Tibial nerve (tissue), 4 donors: ENCODE results near the gene NEK4. TPM values are rescaled to one million over a fixed set of nuclear protein-coding genes. Genes with fewer than 3 reads are reported as not detected.

ENCODE experiments used
- DNase-seq, 2 donors: peaks; one replicate each; pipeline ENCODE4 v3.0.0-alpha.2; 2019; ENCODE audit warnings: low spot score in 2 of 2
- H3K27ac ChIP-seq, 4 donors: fragments of 200-600 bp; sonication (generic) in 3 of 4; one replicate each; pipeline ENCODE4 v1.5.1; 2017 to 2019; ENCODE audit warnings: mild to moderate bottlenecking in 1 of 4
- H3K27me3 ChIP-seq, 2 donors: fragments of 200-600 bp; sonication (generic) in 1 of 2; one replicate each; pipeline versions ENCODE4 v1.5.1 to v1.6.0; 2017 to 2019
- H3K36me3 ChIP-seq, 3 donors: fragments of 200-600 bp; sonication (generic); one replicate each; pipeline ENCODE4 v1.5.1; 2018 to 2019
- H3K4me1 ChIP-seq, 4 donors: fragments of 200-600 bp; sonication (generic) in 3 of 4; one replicate each; pipeline ENCODE4 v1.5.1; 2017 to 2019
- H3K4me3 ChIP-seq, 4 donors: fragments of 200-600 bp; sonication (generic) in 3 of 4; one replicate each; pipeline ENCODE4 v1.5.1; 2017 to 2019; ENCODE audit warnings: mild to moderate bottlenecking in 1 of 4, moderate library complexity in 1 of 4
- H3K9me3 ChIP-seq, 4 donors: fragments of 200-600 bp; sonication (generic) in 3 of 4; one replicate each; pipeline ENCODE4 v1.5.1; 2017 to 2019
- EP300 ChIP-seq, 2 donors: sonication (generic); formaldehyde crosslinking; IDR thresholded peaks; one replicate each; pipeline ENCODE4 v1.6.1; 2017; ENCODE audit warnings: antibody characterized with exemption in 2 of 2, mild to moderate bottlenecking in 1 of 2
- POLR2A ChIP-seq, 2 donors: fragments of 450-650 bp; IDR thresholded peaks; one replicate each; pipeline ENCODE4 v1.6.1; 2017; ENCODE audit warnings: antibody characterized with exemption in 2 of 2, mild to moderate bottlenecking in 2 of 2, moderate library complexity in 2 of 2
- WGBS, 2 donors: methylation state at CpG; one replicate each; pipeline ENCODE4 v1.1.5; 2018; 5-methylcytosine and 5-hydroxymethylcytosine counted together
- total RNA-seq, 4 donors: library from RNA; depleted of rRNA; stranded (reverse); fragments of >200 nt; gene quantifications; one replicate each; pipeline ENCODE4 v1.1.0, GENCODE V29; 2016
- TF ChIP-seq, protein P1 (sequence below), 5 experiments: fragments of 200-600 bp in 3 of 5; fragments of 450-650 bp in 2 of 5; sonication (generic) in 3 of 5; IDR thresholded peaks; one replicate each; pipeline ENCODE4 v1.5.1; 2016 to 2019; ENCODE audit warnings: antibody characterized with exemption in 5 of 5, mild to moderate bottlenecking in 3 of 5, moderate library complexity in 2 of 5

Gene NEK4
- total RNA-seq, 4 donors from 2014 or later = 19.2 to 26.7 (median 20.5) TPM

DNA sequence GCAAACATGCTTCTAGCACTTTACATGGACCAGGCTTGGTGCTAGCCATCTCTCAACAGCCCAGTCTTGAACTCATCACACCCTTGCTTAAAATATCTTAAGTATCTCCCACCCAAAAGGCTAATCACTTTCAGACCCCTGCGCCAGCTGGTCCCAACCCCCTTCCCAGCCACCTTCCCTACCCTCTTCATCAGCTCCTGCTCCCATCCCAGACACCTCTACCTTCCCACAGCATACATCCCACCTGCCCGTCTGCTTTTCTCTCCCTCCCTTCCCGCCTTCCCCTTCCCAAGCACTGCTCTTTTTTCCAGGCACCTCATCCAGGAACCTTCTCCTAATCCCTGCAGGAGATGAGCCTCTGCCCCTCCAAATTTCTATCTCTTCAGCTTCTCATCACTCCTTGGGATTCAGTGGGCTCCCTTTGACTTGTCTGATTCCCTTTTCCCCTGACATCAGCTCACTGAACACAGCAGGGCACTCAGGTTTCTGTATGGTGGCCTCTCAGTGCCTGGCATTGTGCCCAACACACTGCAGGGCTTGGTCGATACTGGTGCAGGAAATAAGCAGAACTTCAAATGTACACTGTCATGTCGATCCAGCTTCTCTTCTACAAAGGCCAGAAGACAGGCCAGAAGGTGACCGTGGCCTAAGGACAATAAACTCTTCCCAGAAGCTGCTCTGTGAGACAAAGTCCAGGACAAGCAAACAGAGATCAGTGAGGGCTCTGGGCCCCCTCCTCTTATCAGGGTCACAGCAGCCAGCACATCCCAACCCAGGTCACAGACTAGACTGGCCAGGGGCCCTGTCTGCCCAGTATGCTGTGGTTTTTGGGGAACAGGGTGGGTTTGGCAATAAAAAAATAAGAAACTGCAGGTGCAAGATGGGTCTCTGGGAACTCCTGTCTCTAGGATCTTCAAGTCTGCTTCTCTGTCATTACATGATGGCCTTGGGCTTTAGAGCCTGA is 4.4 kb upstream of the NEK4 start:
- H3K36me3 ChIP-seq = no peaks in the 10 kb centered on the region
- no peak overlapping the region for H3K27ac ChIP-seq
- H3K9me3 ChIP-seq = no peaks in the 10 kb centered on the region
- peaks cover 0 to 8% (median 2%) of the 10 kb centered on the region in 4 donors for H3K4me1 ChIP-seq
- no peak for TF ChIP-seq EP300 (IDR thresholded peaks at IDR 0.05)
- TF ChIP-seq POLR2A (IDR thresholded peaks at IDR 0.05) = no peak
- TF ChIP-seq, protein P1, sequence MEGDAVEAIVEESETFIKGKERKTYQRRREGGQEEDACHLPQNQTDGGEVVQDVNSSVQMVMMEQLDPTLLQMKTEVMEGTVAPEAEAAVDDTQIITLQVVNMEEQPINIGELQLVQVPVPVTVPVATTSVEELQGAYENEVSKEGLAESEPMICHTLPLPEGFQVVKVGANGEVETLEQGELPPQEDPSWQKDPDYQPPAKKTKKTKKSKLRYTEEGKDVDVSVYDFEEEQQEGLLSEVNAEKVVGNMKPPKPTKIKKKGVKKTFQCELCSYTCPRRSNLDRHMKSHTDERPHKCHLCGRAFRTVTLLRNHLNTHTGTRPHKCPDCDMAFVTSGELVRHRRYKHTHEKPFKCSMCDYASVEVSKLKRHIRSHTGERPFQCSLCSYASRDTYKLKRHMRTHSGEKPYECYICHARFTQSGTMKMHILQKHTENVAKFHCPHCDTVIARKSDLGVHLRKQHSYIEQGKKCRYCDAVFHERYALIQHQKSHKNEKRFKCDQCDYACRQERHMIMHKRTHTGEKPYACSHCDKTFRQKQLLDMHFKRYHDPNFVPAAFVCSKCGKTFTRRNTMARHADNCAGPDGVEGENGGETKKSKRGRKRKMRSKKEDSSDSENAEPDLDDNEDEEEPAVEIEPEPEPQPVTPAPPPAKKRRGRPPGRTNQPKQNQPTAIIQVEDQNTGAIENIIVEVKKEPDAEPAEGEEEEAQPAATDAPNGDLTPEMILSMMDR (IDR thresholded peaks at IDR 0.05) = no peak
- no peak overlapping the region for H3K4me3 ChIP-seq
- no peaks in the 10 kb centered on the region for H3K27me3 ChIP-seq
- peak; percentile 13 to 23 for DNase-seq
- WGBS, 2 donors = 47 to 52% methylated on average over 6 of the region's 6 CpGs

DNA sequence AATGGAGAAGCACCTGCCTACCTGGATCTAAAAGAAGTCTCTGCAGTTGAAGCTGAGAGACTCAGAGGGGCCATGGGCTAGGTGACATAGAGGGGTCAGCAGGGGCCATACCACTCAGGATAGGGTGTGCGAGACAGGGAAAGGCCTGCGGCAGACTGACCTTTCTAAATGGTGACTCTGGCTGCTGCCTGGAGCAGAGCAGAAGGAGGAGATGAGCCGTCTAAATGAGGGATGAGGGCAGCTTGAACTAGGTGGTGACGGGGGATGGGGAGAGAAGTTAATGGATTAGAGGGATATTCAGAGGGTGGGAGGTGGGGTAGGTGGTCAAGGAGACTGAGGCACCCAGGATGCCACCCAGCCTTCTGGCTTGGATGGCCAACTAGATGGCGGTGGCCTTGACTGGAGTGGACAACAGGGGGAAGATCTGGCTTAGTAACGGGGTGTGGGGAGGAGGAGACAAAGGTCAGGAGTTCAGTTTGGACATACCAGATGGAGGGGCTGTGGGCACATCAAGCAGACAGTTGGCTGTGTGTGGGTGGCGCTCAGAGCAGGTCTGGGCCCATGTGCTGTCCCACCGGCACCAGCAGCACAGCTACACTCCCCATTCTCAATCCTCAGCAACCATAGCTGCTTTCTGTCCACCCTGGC is 3.5 kb upstream of the NEK4 start:
- Histone ChIP-seq H3K4me3 (no peak overlapping the region), H3K27ac (no peak overlapping the region), H3K9me3 (no peaks in the 10 kb centered on the region), H3K27me3 (no peaks in the 10 kb centered on the region), H3K4me1 (peaks cover 0 to 18% (median 9%) of the 10 kb centered on the region in 4 donors), H3K36me3 (no peaks in the 10 kb centered on the region)
- TF ChIP-seq, protein P1 (IDR thresholded peaks at IDR 0.05) = no peak
- no peak for TF ChIP-seq POLR2A (IDR thresholded peaks at IDR 0.05)
- TF ChIP-seq EP300 (IDR thresholded peaks at IDR 0.05) = no peak
- WGBS, 2 donors = 75 to 85% methylated on average over 8 of the region's 8 CpGs
- peak in 1 of 2 donors; percentile 0 for DNase-seq

DNA sequence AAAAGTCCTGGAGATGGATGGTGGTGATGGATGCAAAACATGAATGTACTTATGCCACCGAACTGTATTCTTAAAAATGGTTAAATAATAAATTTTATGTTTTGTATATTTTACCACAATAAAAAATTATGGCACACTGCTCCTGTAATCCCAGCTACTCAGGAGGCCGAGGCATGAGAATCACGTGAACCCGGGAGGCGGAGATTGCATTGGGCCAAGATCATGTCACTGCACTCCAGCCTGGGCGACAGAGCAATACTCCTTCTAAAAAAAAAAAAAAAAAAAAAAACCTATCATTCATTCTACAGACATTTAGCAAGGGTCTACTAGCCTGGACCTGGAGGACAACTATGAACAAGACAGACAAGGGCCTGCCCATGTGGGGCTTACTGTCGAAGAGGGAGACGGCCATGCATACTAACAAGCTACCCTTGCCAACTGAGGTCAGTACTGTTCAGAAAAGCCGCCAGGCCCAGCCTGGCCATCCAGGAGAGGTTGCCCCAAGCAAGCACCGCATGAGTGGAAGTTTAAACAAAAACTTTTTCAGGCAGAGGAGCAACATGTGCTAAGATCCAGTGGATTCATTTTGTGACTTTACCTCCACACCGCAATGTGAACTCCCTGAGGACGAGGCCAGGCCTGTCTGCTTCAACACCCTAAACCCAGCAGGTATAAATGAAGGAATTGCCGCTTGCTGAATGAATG is 2.8 kb upstream of the NEK4 start:
- DNase-seq = no peak
- TF ChIP-seq, protein P1 (IDR thresholded peaks at IDR 0.05) = no peak
- TF ChIP-seq POLR2A (IDR thresholded peaks at IDR 0.05) (no peak), EP300 (IDR thresholded peaks at IDR 0.05) (no peak)

DNA sequence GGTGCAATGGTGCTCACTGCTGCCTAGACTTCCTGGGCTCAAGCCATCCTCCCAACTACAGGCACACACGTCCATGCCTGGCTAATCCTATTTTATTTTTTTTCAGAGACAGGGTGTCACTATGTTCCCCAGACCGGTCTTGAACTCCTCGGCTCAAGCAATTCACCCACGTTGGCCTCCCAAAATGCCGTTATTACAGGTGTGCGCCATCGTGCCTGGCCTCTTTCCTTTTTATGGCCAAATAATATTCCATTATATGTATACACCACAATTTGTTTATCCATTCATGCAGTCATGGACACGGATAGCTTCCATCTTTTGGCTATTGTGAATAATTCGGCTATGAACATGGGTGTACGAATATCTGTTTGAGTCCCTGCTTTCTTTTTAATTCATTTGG is 962 bp upstream of the NEK4 start:
- 90% methylated on average over 10 of the region's 10 CpGs for whole genome bisulfite sequencing, 2 donors
- peak overlapping the region in 2 of 4 donors; percentile 65 to 82 for H3K27ac ChIP-seq
- H3K9me3 ChIP-seq = no peaks in the 10 kb centered on the region
- no peak for DNase-seq
- peaks cover 0 to 28% (median 9%) of the 10 kb centered on the region in 4 donors for H3K4me1 ChIP-seq
- TF ChIP-seq, protein P1 (IDR thresholded peaks at IDR 0.05) = no peak
- TF ChIP-seq EP300 (IDR thresholded peaks at IDR 0.05) (no peak), POLR2A (IDR thresholded peaks at IDR 0.05) (no peak)
- no peaks in the 10 kb centered on the region for H3K27me3 ChIP-seq
- H3K4me3 ChIP-seq = no peak overlapping the region
- H3K36me3 ChIP-seq = peaks cover 0 to 17% (median 0%) of the 10 kb centered on the region in 3 donors

More for the DNA sequence above, 2.8 kb upstream of the NEK4 start:
- Histone ChIP-seq H3K4me3 (no peak overlapping the region), H3K27ac (no peak overlapping the region), H3K9me3 (no peaks in the 10 kb centered on the region), H3K27me3 (no peaks in the 10 kb centered on the region), H3K36me3 (peaks cover 0 to under 1% (median 0%) of the 10 kb centered on the region in 3 donors), H3K4me1 (peaks cover 0 to 24% (median 9%) of the 10 kb centered on the region in 4 donors)
- 90 to 93% methylated on average over 13 of the region's 13 CpGs for WGBS, 2 donors
